NK-92 treated with Interleukin-12 subunit alpha and Interleukin-12 subunit beta, amount 100 ng/mL, for 24 hours (cell line): ENCODE results near the gene ITPR1.
"Not testable (repeated sequence)": the region's sequence is repeated elsewhere in the genome, so short reads cannot be mapped to it uniquely, and the experiment has no call there.

Experiments used
- DNase-seq: peaks from one replicate; lab custom pipeline; 2025; lab: John Stamatoyannopoulos, UW

ITPR1 gene

DNA sequence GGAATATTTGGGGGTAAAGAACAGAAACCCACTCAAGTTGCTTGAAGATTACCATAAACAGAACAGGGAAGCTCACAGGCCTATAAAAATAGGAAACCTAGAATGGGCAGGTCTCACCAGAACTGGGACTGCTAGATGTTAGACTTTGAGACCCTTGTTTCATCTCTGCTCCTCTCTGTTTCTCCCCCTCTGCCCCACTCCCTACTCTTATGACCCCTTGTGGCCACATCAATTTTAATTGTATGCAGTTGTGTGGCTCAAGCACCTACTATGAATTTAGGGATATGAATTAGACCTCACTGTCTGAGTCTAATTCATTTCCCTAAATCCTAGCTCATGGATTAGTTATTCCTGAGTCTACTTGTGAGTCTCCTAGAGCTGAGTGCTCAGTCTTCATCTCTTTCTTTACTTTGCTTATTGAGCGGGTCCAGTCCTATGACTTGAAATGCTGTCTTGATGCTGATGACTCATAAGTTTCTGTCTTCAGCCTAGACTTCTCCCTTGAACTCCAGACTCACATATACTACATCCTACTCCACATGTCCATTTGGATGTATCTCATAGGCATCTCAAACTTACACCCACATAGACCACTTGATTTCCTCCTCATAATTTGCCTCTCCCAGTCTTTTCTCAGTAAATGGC lies 78.7 kb downstream of the ITPR1 start:
- no peak for DNase-seq

- no peak for DNase-seq
Measured at GRCh38 chr3:4573153-4573552, 80.0 kb downstream of the ITPR1 start.

GRCh38 chr3:4574426-4574965 lies 81.3 kb downstream of the ITPR1 start:
- DNase-seq: no peak

DNA sequence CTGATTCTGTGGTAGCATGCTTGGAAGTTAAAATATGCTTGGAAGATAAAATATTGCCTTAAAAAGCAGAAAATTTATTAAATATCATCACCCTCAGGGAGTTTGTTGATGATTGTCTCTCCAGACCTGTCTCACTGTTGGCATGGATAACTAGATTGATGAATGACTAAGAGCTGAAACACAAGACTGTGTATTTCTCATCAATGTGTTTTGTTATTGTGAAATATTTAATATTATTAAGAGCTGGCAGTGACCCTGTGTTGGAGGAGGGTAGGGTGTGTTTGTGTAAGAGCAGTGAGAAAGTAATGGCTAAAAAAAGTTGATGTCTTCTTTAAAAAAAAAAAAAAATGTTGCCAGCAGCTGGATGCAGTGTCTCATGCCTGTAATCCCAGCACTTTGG lies 82.2 kb downstream of the ITPR1 start:
- DNase-seq: no peak

- DNase-seq: no peak
Measured at GRCh38 chr3:4577721-4578120, 84.6 kb downstream of the ITPR1 start.

DNA sequence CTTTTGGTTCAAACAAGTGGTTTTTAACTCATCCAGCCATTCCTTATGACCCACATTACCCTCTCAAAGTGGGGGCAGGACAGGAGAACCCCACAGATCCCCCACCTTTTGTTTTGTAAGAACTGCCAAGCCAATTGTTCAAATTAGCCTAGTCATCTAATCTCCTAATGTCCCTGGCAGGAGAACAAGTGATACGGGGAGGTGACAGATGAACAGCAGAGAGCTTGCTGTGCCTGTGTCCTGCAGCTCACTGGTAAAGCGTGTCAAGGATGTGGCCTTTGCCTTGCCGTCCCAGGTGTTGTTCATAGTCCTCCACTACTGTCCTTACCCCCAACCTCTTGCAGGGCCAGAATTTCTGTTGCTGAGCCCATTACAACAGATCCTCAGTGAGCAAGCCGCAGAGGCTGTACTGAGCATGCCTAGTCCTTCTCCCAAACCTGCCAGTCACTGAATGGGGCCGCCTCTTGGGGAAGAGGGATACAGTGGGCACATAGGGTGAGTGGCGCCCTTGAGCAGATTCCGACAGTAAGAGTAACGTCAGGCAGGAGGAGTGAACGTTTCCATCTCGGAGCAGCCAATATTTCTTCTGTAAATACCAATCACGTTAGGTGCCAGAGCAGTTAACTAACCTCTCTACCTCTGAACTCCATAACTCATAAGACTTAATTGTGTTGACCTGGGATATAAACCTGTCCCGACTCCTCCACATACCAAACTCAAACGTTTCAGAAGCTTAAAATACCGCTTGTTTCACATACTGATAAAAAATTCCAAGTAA lies 87.4 kb downstream of the ITPR1 start:
- no peak for DNase-seq

- no peak for DNase-seq
Measured at GRCh38 chr3:4581124-4581424, 87.9 kb downstream of the ITPR1 start.

- DNase-seq: no peak
Measured at GRCh38 chr3:4581498-4581897, 88.3 kb downstream of the ITPR1 start.

- DNase-seq: no peak
Measured at GRCh38 chr3:4581920-4582611, 88.9 kb downstream of the ITPR1 start.

DNA sequence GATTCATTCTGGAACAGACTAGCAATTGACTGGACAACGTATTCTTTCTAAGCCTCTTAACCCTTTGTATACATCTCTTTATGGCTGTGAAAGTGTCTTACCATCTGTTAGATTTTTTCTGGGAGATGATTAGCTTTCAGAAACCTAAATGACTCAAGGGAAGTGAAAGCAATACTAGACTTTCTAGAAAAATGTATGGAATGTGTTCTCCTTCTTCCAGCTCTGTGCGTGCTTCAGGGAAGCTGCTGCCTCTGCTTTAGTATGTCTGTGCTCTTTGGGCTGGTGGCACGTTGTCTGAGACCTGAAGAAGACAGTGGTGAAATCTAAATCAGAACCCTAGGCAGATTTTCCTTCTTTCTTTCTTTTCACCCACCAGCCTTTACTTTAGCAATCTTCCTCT lies 89.5 kb downstream of the ITPR1 start:
- no peak for DNase-seq

DNA sequence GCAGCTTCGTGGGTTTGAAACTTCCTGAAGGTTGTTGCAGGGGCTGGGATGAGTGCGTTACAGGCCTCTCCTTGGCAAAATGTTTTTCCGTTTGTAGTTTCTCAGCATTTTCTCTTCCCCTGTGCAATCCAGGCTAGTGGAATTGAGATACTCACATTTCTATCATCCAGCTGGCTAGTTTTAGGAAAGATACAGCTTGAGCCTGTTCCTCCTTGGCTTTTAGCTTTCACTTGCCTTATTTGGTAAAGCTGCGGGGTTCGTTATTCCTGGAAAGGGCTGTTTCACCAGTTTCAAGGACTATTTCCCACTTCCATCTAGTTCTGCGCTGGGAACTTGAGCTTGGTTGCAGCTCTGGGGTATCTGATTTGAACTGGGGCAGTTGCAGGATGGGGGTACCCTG lies 90.3 kb downstream of the ITPR1 start:
- DNase-seq: no peak

DNA sequence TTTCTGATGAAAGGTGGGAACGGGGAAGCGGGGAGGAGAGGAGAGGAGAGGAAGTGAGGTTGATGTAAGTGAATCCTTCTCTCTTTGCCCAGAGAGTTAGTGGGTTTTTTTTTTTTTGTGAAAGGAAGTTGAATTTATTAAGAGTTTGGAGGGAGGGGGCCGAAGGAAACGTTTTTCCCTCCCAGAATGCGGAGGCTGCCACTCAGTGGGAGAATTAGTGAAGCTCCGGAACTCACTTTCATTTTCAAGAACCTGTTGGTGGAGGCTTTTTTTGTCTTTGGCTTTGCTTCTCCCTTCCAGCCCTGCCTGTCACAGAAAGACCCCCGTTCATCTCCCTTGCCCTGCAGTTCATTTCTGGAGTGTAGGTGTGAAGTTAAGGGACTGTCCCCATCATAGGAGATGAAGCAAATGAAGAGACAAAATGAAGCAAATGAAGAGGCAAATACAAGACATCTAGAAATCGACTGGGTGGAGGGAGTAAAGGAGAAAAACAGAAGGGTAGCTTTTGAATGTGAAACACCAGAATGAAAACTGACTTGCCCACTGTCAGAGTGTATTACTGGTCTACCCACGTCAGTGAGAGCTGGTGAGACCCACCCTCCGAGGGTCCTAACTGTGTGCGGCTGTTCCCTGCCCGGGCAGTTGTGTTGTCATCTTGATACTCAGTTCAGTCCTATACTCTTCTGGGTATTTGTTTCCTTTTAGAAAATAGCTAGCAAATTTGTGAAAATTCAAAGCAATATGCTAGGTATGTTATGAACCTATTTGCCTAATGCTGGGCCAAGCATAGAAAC lies 91.5 kb downstream of the ITPR1 start:
- no peak for DNase-seq

DNA sequence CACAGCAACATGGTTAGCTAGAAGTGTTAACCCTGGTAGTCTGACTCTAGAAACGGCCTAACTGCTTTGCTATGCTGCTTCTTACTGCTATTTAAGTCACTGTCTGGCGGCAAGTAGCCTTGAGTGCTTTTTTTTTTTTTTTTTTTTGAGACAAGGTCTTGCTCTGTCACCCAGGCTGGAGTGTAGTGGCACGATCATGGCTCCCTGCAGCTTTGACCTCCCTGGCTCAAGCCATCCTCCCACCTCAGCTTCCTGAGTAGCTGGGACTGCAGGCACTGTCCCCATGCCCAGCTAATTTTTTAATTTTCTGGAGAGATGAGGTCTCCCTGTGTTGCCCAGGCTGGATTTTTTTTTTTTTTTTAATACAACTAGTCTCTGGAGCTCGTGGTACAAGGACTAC lies 93.2 kb downstream of the ITPR1 start:
- DNase-seq: no peak

GRCh38 chr3:4587061-4587837 lies 94.1 kb downstream of the ITPR1 start:
- DNase-seq: no peak

- DNase-seq: no peak
Measured at GRCh38 chr3:4587838-4588105, 94.6 kb downstream of the ITPR1 start.

DNA sequence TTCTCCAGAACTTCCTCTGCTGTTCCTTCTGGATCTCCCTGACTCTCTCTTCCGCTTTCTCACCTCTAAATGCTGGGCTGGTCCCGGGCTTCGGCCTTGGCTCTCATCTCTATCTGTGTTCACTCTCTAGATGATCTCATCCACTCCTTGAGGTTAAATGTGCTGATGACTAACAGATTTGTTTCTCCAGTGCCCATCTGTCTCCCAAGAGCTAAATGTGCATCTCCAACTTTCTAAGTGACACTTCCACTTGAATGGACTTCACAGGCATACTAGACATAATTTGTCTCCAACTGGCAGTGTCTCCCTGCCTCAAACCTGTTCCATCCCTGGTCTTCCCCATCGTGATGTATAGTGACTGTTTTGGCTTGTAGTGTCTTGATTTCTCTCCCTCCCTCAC lies 95.3 kb downstream of the ITPR1 start:
- no peak for DNase-seq

GRCh38 chr3:4589475-4590097 lies 96.4 kb downstream of the ITPR1 start:
- no peak for DNase-seq

- not testable (repeated sequence) for DNase-seq
Measured at GRCh38 chr3:4590849-4591248, 97.7 kb downstream of the ITPR1 start.

DNA sequence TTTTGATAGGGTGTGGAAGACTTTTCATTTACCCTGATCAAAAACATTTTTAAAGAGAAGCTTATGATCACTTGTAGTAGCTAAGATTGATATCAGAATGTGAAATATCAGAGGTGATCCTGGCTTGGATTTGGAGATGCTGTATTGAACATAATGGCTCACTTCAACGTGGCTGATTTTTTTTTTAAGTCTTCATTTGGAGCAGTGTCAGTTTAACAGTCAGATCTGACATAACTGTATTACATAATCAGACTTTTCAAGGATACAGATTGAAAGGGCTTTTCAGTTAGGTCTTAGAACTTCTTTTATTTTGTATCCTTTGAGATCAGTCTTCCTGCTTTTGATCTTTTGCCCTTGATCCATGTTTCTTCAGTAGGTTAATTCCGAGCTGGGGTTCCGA lies 98.5 kb downstream of the ITPR1 start:
- DNase-seq: no peak

GRCh38 chr3:4593014-4593413 lies 99.9 kb downstream of the ITPR1 start:
- DNase-seq: no peak

- no peak for DNase-seq
Measured at GRCh38 chr3:4595710-4596113, 102.6 kb downstream of the ITPR1 start.
